Muscle layer of duodenum (tissue), 2 donors: Measurements from ENCODE around the gene CPLANE1.
"Not testable (repeated sequence)": the region's sequence is repeated elsewhere in the genome, so short reads cannot be mapped to it uniquely, and the experiment has no call there.

ENCODE experiments used
- H3K27ac ChIP-seq: one replicate; pipeline ENCODE4 v1.7.0; 2013; ENCODE audit warnings: mild to moderate bottlenecking, low read length
- H3K27me3 ChIP-seq: one replicate; pipeline ENCODE4 v1.7.0; 2013; ENCODE audit warnings: low read depth, mild to moderate bottlenecking, control low read depth, low read length
- H3K36me3 ChIP-seq, 2 donors: one replicate each; pipeline ENCODE4 v1.7.0; 2013; ENCODE audit warnings: low read length in 2 of 2, control low read depth in 1 of 2, mild to moderate bottlenecking in 1 of 2; ENCODE audit not compliant: insufficient read depth in 2 of 2, control insufficient read depth in 1 of 2
- H3K4me1 ChIP-seq, 2 donors: one replicate each; pipeline ENCODE4 v1.7.0; 2013; ENCODE audit warnings: low read length in 2 of 2, mild to moderate bottlenecking in 2 of 2, control low read depth in 1 of 2, moderate library complexity in 1 of 2; ENCODE audit not compliant: insufficient read depth in 2 of 2, control insufficient read depth in 1 of 2
- H3K4me3 ChIP-seq, 2 donors: one replicate each; pipeline ENCODE4 v1.7.0; 2013; ENCODE audit warnings: low read length in 2 of 2, low read depth in 1 of 2, mild to moderate bottlenecking in 1 of 2
- H3K9me3 ChIP-seq, 2 donors: one replicate each; pipeline ENCODE4 v1.7.0; 2013; ENCODE audit warnings: low read length in 2 of 2, control low read depth in 1 of 2, mild to moderate bottlenecking in 1 of 2; ENCODE audit not compliant: control insufficient read depth in 1 of 2
- donor health status: healthy.

The CPLANE1 gene

GRCh38 chr5:37120270-37120669 lies 128.9 kb downstream of the CPLANE1 start:
- H3K4me3 ChIP-seq: no peak overlapping the region
- H3K27ac ChIP-seq: no peak overlapping the region
- peaks cover 19 to 57% of the 10 kb centered on the region in 2 donors for H3K36me3 ChIP-seq
- H3K4me1 ChIP-seq: no peaks in the 10 kb centered on the region
- no peaks in the 10 kb centered on the region for H3K9me3 ChIP-seq
- H3K27me3 ChIP-seq: no peaks in the 10 kb centered on the region

GRCh38 chr5:37116359-37116758 lies 132.8 kb downstream of the CPLANE1 start:
- H3K9me3 ChIP-seq: no peaks in the 10 kb centered on the region
- H3K4me3 ChIP-seq: no peak overlapping the region
- H3K27me3 ChIP-seq: no peaks in the 10 kb centered on the region
- no peak overlapping the region for H3K27ac ChIP-seq
- H3K36me3 ChIP-seq: peaks cover 27 to 71% of the 10 kb centered on the region in 2 donors
- peaks cover 0 to 5% of the 10 kb centered on the region in 2 donors for H3K4me1 ChIP-seq

DNA sequence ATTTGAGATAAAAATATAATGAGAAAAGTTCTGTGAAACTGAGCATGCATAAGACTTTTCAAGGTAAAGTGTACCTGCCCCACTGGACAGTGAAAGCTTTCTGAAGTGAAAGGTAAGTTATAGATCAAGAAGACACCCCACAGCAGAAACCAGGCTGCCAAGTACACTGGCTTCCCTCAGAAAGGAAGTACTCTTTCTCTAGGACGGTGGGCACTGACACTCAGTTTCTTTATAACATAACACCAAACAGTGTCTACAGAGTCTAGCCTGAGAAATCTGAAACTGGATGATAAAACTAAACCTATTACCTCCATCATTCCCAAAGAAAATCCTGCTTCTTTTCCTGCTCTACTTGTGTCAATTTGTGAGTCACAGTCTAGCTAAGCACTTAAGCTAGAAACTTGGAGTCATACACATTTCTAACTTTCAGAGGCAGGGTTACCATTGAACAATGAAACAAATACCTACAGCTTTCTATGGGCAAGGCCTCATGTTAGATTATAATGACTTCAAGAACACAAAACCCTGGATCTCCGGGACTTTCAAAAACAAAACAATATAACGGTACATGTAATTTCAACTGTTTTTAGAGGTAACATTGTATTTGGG lies 136.7 kb downstream of the CPLANE1 start:
- Histone ChIP-seq H3K4me3 (no peak overlapping the region), H3K36me3 (peaks cover 14 to 70% of the 10 kb centered on the region in 2 donors), H3K27me3 (no peaks in the 10 kb centered on the region), H3K9me3 (no peaks in the 10 kb centered on the region), H3K4me1 (peaks cover 0 to 5% of the 10 kb centered on the region in 2 donors), H3K27ac (no peak overlapping the region)

DNA sequence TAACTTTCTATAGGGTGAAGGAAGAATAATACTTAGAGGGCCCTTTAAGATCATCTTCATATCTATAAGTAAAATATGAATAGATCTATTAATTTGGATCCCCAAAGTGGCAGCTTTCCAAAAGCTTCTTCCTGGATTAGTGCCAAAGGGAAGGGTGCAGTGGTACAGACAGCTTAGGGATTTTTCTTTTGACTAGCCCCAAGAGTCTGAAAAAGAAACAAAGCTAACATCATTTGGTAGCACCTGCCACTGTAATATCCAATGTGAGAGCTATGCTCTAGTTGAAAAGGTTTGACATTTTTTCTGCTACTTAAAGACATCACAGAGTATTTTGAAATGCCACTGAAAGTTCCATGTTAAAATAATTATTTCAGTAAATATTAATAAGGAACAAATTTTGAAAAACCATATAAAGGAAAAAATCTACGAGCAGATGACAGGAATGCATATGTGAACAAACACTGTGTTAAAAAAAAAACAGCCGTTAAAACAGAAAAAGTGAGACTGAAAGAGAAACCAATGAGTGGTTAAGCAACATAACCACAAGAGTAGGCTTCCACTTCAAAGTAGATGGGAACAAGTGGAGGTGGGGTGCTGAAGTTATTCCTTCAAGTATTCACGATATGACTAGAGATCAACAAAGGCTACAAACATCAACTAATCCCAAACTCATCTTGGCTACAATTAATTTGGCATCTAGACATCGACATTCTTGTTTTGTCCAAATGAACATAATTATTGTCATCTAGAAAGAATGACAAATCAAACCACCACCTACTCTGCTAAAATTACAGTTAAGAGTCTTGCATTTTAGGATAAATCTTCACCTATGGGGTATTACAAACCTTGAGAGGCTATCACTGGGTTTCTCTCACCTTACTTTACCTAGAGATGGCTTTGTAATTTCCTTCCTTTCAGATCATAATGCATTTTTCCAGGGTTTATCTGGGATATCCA lies 137.5 kb downstream of the CPLANE1 start:
- peaks cover 0 to 5% of the 10 kb centered on the region in 2 donors for H3K4me1 ChIP-seq
- no peak overlapping the region for H3K27ac ChIP-seq
- peaks cover 14 to 74% of the 10 kb centered on the region in 2 donors for H3K36me3 ChIP-seq
- H3K27me3 ChIP-seq: no peaks in the 10 kb centered on the region
- H3K4me3 ChIP-seq: no peak overlapping the region
- H3K9me3 ChIP-seq: no peaks in the 10 kb centered on the region

GRCh38 chr5:37110135-37110534 lies 139.0 kb downstream of the CPLANE1 start:
- Histone ChIP-seq H3K9me3 (no peaks in the 10 kb centered on the region), H3K36me3 (peaks cover 14 to 81% of the 10 kb centered on the region in 2 donors), H3K27me3 (no peaks in the 10 kb centered on the region), H3K4me1 (peaks cover 0 to 5% of the 10 kb centered on the region in 2 donors), H3K4me3 (no peak overlapping the region), H3K27ac (no peak overlapping the region)

GRCh38 chr5:37109338-37109737 lies 139.8 kb downstream of the CPLANE1 start:
- H3K27ac ChIP-seq: no peak overlapping the region
- H3K4me3 ChIP-seq: no peak overlapping the region
- no peaks in the 10 kb centered on the region for H3K27me3 ChIP-seq
- H3K36me3 ChIP-seq: peaks cover 13 to 79% of the 10 kb centered on the region in 2 donors
- no peaks in the 10 kb centered on the region for H3K9me3 ChIP-seq
- H3K4me1 ChIP-seq: peaks cover 0 to 5% of the 10 kb centered on the region in 2 donors

GRCh38 chr5:37103302-37103701 lies 145.9 kb downstream of the CPLANE1 start:
- H3K9me3 ChIP-seq: peaks cover 0 to 5% of the 10 kb centered on the region in 2 donors
- no peak overlapping the region for H3K27ac ChIP-seq
- no peak overlapping the region for H3K4me3 ChIP-seq
- peaks cover 0 to 48% of the 10 kb centered on the region in 2 donors for H3K36me3 ChIP-seq
- no peaks in the 10 kb centered on the region for H3K4me1 ChIP-seq
- H3K27me3 ChIP-seq: no peaks in the 10 kb centered on the region

DNA sequence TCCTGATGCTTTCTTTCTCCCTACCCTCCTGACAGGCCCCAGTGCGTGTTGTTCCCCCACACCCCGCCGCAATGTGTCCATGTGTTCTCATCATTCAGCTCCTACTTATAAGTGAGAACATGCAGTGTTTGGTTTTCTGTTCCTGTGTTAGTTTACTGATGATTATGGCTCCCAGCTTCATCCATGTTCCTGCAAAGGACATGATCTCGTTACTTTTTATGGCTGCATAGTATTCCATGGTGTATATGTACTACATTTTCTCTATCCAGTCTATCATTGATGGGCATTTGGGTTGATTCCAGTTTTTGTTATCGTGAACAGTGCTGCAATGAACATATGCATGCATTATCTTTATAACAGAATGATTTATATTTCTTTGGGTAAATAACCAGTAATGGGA lies 149.9 kb downstream of the CPLANE1 start:
- peaks cover 0 to 12% of the 10 kb centered on the region in 2 donors for H3K36me3 ChIP-seq

DNA sequence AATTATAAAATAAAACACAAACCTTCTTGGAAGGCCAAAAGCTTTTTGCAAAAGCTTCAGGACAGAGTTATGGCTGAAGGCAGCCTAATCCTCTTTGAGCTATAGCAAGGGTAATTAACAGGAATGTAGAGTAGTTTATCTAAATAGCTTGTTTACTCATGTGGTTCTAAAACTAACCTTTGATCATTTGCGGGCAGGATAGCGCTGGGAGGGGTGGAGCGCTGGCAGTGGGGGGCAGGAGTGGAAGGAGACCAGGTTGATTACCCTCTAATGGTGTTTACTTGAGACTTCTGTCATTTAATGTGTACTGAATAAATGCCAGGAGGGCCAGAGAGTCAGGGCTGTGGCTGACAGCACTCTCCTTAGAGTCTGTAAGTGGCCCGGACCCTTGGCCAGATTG lies 155.4 kb downstream of the CPLANE1 start:
- not testable (repeated sequence) for H3K4me3 ChIP-seq, H3K27me3 ChIP-seq, H3K36me3 ChIP-seq, H3K27ac ChIP-seq, H3K4me1 ChIP-seq
- peaks cover 3 to 15% of the 10 kb centered on the region in 2 donors for H3K9me3 ChIP-seq

More for the DNA sequence above, 149.9 kb downstream of the CPLANE1 start:
- H3K4me3 ChIP-seq, H3K27me3 ChIP-seq, H3K27ac ChIP-seq, H3K4me1 ChIP-seq: not testable (repeated sequence)
- peaks cover 3 to 19% of the 10 kb centered on the region in 2 donors for H3K9me3 ChIP-seq

DNA sequence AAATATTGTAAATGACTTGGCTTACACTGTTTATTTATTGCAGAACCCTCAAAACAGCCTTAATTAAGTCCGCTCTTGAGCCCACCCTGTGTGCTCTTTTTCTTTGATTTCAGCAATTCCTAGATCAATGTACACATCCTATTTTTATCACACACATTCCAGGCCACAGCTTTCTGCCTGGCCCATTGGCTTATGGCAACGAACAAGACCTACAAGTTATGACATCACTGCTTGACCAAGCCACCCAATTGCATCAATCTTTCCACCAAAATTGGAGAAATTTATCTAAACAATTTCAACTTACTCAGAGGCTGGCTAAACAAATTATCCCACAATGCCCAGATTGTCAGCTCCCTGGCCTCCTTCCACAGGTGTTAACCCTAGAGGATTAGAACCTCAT lies 158.4 kb downstream of the CPLANE1 start:
- Histone ChIP-seq H3K4me3 (no peak overlapping the region), H3K27ac (no peak overlapping the region), H3K9me3 (peaks cover 0 to 3% of the 10 kb centered on the region in 2 donors), H3K27me3 (no peaks in the 10 kb centered on the region), H3K4me1 (no peaks in the 10 kb centered on the region), H3K36me3 (peaks cover 0 to 10% of the 10 kb centered on the region in 2 donors)

DNA sequence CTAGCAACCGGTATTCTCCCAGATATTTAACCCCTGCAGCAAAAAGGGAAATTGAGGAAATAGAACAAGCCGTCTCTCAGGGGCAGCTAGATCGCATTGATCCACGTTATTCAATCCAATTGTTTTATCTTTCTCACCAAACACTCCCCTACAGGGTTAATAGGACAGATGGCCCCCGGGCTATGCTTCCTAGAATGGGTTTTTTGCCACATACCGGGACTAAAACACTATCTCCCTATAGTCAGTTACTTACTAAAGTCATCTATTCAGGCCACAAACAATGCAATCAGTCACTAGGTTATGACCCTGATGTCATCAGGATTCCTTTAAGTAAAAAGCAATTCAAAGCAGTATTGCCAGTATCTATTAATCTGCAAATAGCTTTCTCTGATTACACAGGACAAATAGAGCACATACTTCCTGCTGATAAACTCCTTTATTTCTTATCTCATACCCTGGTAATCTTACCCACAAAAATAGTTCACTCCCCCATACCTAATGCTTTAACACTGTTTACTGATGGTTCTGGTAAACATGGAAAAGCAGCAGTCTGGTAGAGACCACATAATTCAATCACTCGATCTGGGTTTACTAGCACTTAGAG lies 159.0 kb downstream of the CPLANE1 start:
- no peaks in the 10 kb centered on the region for H3K9me3 ChIP-seq
- no peaks in the 10 kb centered on the region for H3K27me3 ChIP-seq
- no peak overlapping the region for H3K27ac ChIP-seq
- no peaks in the 10 kb centered on the region for H3K4me1 ChIP-seq
- H3K36me3 ChIP-seq: peaks cover 3 to 13% of the 10 kb centered on the region in 2 donors
- no peak overlapping the region for H3K4me3 ChIP-seq
